NCI-H2196 treated with DMSO at 0.1 percent for 48 hours (cell line): ENCODE measurements around the gene TMIGD3.

Source experiments
- DNase-seq: peaks from one replicate; lab custom pipeline; 2025; ENCODE audit not compliant: unreplicated experiment; lab: John Stamatoyannopoulos, UW

Gene TMIGD3

GRCh38 chr1:111476214-111476613, 27.2 kb downstream of the TMIGD3 start:
- DNase-seq, result no peak

GRCh38 chr1:111475701-111476100, 27.7 kb downstream of the TMIGD3 start:
- no peak for DNase-seq

DNA sequence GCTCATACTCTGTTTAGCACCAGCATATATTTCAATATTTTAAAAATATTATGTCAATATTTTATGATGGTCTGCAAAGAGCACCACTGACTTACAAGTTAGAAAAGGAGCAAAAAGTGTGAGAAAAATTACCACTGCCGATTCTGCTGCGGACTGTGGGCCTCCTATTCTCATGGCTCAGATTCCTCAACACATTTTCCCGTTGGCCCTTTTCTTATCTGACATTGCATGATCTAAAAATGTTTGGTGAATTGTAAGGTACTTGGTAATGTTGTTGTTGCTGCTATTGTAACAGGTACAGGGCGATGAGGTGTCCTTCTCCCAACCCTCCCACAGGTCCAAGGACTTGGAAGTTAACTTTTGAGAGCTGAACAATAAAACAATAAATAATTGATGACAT, 28.9 kb downstream of the TMIGD3 start:
- DNase-seq, result no peak

DNA sequence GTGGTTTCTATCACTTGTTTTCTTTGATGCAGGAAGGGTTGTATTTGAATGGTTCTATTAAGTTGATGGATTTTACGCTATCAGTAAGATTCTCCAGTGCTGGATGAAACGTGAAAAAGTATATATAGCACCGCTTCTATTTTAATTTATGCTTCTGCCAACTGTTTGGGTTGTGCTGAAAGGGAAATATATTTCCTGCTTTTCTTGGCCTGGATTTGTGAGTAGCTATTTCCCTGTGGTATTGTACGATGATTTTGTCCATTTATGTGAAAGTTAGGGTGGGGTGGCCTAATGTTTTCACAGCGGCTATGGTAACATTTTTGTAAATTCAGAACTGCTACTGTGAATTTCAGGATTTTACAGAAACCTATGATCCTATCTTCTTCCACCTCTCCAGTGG, 29.3 kb downstream of the TMIGD3 start:
- no peak for DNase-seq

- no peak for DNase-seq
Measured at GRCh38 chr1:111471538-111471937, 31.9 kb downstream of the TMIGD3 start.

- no peak for DNase-seq
Measured at GRCh38 chr1:111471012-111471411, 32.4 kb downstream of the TMIGD3 start.

GRCh38 chr1:111470596-111470995, 32.8 kb downstream of the TMIGD3 start:
- no peak for DNase-seq

- no peak for DNase-seq
Measured at GRCh38 chr1:111469539-111469938, 33.9 kb downstream of the TMIGD3 start.

DNA sequence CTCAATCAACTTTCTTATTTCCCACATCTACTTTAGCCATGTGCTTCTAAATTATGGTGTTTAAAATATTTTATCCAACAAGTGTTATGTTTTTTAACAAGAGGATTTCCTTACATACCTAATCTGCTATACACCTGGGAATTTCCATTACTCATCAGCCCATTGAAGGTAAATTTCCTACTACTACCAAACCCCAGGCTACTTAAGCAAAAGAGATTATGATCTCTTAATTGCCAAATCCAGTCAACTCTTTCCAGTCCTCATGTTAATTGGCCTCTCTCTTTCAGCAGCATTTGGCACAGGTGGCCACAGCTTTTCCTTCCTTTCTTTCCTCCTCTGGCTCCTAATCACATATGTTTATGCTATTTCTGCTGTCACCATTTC, 34.7 kb downstream of the TMIGD3 start:
- no peak for DNase-seq

GRCh38 chr1:111467865-111468716, 35.3 kb downstream of the TMIGD3 start:
- DNase-seq, result no peak

DNA sequence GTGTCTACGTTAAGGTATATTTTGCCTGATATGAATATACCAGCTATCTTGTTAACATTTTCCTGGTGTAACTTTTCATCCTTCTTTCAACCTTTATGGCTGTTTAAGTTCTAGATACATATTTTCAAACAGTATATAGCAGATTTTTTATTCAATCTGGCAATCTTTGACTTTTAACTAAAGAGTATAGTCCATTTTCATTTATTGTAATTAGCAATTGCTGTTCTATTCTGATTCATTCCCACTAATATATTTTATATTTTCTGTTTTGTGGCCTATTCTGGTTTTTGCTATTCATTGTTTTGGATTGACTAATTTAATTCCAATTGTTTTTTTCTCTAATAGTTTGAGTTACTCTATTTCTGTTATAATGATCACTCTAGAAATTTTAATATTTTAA, 37.0 kb downstream of the TMIGD3 start:
- no peak for DNase-seq

DNA sequence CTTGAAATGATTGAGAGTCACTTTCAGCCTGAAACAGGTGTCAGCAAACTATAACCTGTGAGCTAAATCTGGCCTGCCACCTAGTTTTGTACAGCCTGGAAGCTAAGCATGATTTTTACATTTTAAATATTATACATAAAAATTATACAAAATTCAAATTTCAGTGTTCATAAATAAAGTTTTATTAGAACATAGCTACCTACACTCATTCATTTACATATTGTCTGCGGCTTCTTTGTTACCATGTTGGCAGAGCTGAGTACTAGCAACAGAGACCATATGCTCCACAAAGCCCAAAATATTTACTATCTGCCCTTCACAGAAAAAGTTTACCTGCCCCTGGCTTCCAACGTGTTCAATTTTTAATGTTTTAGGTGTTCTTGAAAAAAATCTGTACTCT, 37.7 kb downstream of the TMIGD3 start:
- DNase-seq, result no peak

DNA sequence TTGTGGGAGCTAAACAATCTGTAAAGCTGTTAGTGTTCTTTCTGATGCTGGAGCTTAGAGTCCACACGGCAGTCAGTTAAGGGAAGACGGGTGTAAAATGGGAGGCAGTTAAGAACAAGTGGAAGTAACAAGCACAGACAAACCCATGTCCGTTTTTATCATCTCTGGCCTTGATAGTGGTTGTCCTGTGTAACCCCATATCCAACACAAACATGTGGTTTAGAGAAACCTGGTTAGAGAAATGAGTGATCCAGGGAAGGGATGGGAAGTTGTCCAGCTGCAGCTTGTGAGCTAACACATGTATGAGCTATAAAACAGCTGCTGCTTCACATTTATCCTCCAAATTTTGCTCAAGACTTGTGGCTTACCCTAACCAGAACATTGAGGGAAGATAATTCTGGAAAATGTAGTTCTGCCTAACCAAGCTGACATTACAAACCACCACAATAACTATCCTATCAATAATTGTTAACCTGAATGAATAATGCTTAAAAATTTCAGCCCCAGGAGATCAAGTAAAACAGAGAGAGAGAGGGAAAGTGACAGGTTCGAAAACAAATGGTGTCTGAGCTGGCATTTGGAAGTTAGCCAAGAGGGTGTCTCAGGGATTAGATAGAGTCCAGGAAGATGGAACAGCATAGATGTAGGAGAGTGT, 40.3 kb downstream of the TMIGD3 start:
- no peak for DNase-seq

GRCh38 chr1:111462370-111463028, 40.9 kb downstream of the TMIGD3 start:
- no peak for DNase-seq

GRCh38 chr1:111461765-111462164, 41.7 kb downstream of the TMIGD3 start:
- no peak for DNase-seq

DNA sequence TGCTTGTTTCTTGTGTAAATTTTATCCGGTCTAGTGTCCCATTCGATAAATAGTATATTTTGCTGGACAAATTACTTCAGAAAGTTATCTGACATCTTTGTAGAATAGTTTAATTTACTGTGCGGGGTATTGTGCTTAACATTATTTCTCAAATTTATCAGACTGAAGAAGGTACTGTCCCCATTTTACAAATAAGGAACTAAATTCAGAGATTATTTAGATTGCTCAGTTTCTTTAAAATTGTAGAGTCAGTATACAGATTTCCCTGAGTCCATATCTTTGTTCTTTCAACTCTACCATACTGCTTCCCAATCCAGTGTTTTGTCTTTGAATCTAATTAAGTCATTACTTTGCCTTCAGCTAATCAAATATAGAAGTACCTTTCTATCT, 47.8 kb downstream of the TMIGD3 start:
- DNase-seq, result no peak

GRCh38 chr1:111454859-111455641, 48.4 kb downstream of the TMIGD3 start:
- DNase-seq, result no peak

GRCh38 chr1:111453706-111454105, 49.7 kb downstream of the TMIGD3 start:
- no peak for DNase-seq

DNA sequence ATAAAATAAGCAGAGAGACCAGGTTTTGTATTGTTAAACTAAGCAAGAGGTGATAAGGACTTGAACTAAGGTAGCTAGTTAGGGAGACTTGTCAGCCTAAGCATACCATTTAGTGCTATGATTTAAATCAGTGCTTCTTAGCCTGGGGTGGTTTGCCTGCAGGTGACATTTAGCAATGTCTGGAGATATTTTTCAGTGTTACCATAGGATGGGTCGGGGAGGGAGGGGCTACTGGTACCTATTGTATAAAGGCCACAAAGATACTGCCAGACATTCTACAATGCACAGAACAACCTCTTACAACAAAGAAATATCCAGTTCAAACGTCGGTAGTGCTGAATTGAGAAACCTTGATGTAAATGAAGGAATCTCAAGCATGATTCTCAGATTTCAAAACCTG, 50.9 kb downstream of the TMIGD3 start:
- DNase-seq, result no peak

DNA sequence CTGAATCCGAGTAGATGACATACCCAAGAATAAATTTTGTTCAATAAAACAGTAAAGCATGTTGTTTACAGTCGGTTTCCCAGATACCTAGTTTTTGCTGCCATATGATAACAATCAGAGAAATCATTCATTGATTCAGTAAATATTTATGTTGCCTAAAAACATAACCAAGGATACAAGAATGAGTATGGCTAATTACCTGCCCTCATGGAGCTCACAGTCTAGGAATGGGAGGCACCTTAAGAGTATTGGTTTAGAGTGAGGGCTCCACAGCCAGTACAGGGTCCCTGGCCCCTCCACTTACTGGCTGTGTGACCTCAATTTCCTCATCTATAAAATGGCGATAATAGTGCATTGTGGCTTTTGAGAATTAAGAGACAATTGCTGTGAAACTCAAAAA, 53.2 kb downstream of the TMIGD3 start:
- no peak for DNase-seq

GRCh38 chr1:111449703-111450017, 53.8 kb downstream of the TMIGD3 start:
- no peak for DNase-seq
